ENCODE results near the gene TMEM62.
A peak's percentile ranks its signal among the peaks of the same experiment; 100 is the strongest.

TMEM62 gene

DNA sequence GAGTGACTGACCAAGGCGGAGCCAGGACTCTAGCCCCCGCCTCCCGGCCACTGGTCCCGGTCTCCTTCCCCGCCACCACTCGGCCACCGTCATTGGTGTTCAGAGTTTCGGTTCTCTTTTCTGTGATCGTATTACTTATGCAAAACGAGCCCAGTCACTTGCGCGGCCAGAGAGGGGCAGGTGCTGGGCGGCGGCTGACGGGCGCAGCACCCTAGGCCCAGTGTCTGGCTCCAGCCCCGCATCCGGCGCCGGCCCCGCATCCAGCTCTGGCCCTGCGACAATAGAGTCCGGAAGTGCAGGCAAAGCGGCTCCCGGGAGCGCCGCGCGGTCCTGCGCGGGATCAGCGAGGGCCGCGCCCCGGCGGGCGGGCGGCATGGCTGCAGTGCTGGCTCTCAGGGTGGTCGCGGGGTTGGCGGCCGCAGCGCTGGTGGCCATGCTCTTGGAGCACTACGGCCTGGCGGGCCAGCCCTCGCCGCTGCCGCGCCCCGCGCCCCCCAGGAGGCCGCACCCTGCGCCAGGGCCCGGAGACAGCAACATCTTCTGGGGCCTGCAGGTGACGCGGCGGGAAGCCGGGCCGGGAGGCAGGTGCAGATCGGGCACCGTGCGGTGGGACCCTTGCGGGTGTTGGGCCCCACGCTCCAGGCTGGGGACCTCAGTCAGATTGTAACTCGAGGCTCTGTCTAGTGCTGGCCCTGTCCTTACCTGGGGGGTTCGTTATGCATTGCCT, at the start of gene TMEM62:
Gene TMEM62, plus strand, starts transcription at position 157 of the 727 bp plus-strand sequence. Its CDS starts 217 bp downstream, at position 374.
- peak; percentile 87 for DNase-seq

DNA sequence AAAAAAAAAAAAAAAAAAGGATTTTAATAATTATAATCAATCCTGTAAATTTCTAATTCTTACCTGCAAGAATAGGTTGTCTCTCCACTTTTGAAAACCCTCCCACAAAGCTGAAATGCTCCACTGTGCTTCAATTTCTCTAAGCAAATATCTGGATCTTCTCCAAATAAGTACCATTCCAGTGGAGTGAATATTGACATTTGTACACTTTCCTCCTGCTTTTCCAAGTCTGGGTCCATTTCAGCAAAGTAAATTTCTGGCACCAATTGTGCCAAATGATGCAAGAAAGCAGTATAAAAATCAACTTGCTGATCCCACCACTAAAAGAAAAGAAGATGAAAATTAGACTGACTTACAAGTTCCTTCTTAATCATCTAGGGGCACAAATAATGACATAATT, 47.5 kb upstream of the TMEM62 start:
- no peak for DNase-seq

DNA sequence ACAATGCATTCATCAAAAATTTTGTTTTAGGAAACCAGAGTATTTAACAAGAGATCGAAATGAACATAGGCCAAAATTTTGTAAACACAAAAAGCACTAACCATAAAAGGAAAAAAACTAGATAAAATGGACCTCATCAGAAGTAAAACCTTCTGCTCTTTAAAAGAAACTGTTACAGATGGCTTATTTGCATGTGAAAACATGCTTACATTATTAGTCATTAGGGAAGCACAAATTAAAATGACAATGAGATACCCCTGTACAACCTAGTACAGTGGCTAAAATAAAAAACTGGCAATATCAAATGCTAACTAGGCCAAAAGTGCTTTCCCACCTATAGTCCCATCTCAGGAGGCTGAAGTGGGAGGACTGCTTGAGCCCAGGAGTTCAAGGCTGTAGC, 46.8 kb upstream of the TMEM62 start:
- DNase-seq = no peak

DNA sequence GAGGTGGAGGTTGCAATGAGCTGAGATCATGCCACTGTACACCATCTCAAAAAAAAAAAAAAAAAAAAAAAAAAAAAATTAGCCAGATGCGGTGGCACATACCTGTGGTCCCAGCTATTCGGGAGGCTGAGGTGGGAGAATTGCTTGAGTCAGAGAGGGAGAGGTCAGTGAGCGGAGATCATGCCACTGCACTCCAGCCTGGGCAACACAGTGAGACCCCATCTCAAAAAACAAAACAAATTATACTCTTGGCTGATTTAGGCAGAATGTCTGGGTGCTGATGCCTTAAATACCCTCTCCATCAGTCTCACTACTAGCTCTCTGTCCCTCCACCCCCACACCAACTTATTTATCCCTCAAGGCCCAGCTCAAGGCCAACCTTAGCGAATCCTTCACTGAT, 41.5 kb upstream of the TMEM62 start:
- no peak for DNase-seq

DNA sequence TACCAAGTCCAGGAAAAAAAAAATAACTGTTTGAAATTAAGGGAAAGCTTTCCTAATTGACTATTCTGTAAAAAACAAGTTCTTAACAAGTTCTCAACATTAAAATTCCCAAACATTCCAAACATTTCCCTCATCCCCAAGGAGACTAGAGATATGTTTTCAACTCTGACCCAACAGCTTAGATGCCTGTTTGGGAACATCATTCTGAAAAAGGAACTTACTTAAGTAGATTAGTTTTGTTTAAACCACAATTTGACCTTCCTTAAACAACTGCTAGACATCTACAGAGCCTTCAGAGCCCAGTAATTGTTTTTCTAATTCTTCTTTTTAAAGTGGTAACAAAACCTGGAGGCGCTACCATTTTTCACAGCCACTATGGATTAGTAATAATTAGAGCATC, 40.4 kb upstream of the TMEM62 start:
- DNase-seq = no peak

DNA sequence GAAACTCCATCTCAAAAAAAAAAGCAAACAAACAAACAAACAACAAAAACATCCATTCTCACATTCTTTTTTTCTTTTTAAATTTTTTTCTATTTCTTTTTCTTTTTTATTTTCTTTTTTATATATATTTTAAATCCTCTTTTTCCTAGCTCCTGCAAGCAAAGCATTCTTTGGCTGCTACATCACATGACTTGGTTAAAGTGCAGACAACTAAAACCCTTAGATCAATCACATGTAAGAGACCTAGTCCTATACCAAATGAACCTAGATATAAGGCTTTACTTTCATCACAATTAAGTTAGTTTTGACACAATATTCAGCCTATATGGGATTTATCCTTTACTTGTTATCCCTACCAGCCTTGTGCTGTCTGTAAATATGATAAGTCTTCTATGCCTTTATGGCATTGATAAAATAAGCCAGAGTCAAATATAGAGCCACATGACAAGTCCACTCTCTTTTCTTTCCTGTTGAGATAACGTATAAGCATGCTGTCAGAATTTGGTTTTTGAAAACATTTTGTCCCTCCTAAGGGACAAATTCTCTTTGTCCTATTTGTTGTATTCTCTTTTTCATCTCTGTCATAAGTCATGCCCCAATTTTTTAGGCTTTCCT, 38.9 kb upstream of the TMEM62 start:
- DNase-seq = no peak

DNA sequence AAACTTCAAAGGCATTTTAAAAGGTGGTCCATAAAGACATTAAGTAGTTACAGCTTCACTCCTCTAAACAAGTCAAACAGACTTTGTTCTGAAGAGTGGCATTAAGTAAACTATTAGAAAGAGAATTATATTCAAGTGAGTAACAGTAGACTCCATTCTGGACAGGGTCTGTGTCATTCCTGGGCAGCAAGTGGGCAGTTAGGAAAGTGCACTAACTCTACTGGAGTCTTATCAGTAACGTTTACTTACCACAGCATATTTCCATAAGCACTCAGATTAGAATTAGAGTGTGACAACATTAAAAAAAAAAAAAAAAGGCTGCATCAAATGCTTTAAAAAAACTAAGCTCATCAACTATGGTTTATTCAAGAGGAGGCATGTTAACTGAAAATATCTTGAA, 38.1 kb upstream of the TMEM62 start:
- DNase-seq = no peak

DNA sequence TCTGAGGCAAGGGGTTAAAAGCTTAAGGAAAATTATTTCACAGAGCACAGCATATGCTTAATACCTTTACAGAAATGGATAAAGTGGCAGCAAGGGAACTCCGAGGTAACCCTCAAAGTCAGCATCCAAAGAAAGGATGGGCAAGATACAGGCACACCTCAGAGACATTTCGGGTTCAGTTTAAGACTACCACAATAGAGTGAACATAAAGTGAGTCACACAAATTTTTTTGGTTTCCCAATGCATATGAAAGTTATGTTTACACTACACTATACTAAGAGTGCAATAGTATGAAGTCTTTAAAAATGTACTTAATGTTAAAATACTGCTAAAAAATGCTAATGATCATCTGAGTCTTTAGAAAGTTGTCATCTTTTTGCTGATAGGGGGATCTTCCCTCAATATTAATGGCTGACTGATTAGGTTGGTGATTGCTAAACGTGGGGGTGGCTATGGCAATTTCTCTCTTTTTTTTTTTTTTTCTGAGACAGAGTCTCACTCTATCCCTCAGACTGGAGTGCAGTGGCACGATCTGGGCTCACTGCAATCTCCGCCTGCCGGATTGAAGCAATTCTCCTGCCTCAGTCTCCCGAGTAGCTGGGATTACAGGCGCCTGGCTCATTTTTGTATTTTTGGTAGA, 37.6 kb upstream of the TMEM62 start:
- DNase-seq = no peak

DNA sequence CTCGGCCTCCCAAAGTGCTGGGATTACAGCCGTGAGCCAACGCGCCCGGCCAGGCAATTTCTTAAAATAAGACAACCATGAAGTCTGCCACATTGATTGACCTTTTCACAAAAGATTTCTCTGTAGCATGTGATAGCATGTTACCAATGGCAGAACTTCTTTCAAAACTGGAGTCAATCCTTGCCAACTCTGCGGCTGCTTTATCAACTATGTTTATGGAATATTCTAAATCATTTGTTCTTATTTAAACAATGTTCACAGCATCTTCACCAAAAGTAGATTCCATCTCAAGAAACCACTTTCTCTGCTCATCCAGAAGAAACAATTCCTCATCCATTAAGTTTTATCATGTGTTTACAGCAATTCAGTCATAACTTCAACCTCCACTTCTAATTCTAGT, 37.0 kb upstream of the TMEM62 start:
- no peak for DNase-seq

DNA sequence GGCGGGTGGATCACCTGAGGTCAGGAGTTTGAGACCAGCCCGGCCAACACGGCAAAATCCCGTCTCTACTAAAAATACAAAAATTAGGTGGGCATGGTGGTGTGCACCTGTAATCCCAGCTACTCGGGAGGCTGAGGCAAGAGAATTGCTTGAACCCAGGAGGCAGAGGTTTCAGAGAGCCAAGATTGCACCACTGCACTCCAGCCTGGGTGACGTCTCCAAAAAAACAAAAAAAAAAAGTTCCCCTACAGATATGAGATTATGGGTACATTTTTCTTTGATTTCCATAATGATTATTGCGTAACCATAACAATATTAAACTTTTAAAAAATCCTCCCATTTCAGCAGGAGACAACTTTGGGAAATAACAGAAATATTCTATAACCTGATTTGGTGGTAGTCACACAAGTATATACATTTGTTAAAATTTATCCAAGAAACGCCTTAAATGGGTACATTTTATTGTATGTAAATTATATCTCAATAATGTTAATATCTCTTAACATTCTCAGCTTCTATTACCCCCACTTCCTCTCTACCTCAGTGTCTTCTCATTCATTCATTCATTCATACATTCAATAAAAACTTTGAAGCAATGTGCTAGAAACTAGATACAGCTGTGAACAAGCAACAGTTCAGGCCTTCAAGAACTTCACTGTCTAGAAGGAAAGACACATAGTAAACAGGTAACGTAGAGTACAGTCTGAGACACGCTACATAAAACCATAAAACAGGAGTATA, 34.1 kb upstream of the TMEM62 start:
- DNase-seq = no peak

DNA sequence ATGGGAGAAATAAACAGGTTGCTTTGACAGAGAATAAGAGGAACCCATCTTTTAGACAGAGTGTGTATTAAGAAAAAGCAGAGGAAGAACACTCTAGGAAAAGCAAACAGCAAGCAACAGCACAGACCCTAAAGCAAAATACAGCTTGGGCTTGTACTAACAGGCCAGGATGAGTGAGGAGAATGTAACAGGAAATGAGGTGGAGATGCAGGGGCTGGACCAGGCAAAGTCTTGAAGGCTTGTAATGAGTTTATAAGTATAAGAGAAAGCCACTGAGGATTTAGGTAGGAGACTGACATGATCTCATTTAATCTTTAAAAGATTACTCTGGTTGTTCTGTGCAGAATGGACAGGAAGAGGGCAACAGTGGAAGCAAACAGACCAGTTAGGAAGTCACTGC, 32.4 kb upstream of the TMEM62 start:
- no peak for DNase-seq

DNA sequence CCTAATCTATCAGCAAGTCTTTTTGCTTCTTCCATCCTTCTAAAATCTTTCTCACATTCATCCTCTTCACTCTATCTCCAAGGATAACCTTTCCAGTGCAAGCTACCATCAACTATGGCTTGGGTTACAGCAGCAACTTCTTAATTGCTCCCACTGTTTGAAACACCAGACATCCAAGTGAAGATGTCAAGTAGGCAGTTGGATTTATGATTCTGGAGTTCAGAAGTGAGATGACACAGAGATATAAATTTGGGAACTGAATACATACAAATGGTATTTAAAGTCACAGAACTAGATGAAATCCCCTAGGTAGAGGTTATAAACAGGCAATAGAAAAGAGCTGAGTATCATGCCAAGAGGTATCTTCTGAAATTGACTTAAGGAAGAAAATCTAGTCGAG, 31.2 kb upstream of the TMEM62 start:
- no peak for DNase-seq

DNA sequence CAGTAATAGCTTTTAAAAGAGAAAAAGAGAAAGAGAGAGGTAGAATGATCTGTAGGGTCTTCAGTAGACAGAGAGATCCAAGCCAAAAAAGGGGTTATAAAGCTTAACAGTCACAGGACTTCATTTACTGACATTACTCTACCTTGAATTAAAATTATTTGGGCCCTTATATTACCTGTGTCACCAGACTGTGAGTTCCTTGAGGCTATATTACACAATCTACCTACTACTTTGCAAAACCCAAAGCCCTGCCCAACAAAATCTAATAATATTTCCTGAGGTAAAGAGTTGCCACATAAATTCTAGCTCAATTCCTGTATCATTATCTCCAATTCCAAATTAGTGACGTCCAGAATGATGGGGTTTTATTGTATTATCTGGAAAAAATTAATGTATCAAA, 29.5 kb upstream of the TMEM62 start:
- DNase-seq = no peak

DNA sequence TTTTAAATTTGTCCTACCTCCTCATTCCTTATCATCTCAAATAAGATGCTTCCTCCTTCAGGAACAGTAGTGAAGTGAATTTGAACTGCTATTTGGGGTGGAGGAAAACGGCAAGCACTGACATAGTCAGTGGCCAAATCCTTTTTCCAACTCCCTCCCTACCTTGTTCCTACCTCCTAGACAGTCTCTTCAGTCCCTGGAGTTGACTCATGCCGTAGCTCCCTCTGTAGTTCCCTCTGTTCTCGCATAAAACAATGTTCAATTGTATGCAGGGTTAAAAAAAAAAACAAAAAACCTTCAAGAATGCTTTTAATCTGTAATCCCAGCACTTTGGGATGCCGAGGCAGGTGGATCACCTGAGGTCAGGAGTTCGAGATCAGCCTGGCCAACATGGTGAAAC, 29.0 kb upstream of the TMEM62 start:
- no peak for DNase-seq

DNA sequence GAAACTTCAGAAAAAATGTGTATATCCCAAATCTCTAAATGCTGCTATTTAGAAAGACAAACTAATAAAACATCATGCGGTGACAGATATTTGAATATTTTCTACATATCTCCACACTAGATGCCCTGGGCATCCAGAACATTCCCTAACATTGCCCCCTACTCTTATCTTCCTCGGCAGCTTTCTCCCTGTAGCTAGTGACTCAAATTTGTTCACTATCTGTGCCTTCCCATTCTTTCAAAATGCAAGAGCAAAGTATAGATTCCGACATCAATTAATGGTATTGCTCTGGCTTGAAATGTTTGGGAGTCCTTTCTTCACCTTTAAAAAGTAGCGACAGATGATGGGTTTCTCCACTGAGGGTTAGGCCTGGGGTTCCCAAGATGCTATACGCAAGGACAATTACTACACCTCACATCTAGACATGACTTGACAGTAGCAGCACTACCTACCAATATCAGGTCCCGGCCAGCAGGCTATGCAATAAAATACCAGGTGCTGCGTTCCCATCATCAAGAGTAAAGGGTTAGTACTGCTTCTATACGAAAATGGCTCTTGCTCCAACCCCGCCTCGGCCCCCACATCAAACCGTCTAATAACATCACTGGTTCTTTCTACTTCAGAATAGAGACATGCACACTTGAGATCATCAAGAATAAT, 28.2 kb upstream of the TMEM62 start:
- no peak for DNase-seq

DNA sequence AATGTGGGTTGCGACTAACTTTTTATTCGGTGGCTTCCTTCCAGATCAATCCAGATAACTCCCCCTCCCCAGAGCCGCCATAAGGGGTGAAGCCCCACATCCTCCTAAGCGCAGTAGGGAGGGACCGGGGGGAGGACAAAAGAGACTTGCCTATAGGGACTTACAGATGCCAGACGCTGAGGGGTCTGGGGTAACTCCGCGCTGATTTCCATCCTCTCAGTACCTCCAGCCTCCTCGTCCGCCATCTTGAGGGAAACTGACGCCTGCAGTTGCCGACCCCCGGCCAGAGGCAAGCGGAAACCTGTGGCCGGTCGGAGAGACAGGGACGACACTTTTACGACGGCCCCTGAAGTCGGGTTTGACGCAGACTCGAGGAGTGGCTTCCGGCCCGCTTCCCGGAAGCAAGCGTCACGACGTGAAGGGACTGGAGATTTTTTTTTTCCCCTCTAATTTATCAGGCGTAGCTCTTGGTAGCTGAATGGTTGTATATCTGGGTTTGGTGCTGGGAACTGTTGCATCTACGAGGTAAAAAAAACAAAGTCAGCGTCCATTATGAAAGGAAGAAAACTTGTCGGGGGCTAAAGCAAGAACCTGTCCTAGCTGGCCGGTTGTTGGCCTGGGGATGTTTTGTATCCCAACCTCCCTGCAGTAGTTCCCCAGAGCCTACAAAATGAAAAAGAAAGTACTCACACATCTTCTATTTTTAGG, 27.5 kb upstream of the TMEM62 start, which contains the start of gene UBR1:
Gene UBR1, minus strand, starts transcription at position 261 of the 708 bp plus-strand sequence. Its CDS starts 16 bp downstream, at position 245.
- DNase-seq = peak; percentile 92

DNA sequence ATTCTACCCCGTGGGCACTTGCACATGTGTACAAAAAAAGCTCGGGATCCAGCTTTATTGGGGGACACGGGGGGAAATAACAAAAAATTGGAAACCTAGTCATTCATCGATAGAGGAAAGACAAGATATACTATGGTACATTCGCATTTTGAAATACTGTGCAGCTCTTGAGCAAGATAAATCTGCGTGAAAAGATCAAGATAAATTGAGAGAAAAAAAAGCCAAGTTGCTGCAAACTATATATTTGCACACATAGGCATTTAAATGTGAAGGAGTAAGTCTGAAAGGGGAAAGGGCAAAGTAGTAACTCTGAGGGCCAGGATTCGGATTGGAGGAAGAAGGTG, 26.9 kb upstream of the TMEM62 start:
- no peak for DNase-seq

DNA sequence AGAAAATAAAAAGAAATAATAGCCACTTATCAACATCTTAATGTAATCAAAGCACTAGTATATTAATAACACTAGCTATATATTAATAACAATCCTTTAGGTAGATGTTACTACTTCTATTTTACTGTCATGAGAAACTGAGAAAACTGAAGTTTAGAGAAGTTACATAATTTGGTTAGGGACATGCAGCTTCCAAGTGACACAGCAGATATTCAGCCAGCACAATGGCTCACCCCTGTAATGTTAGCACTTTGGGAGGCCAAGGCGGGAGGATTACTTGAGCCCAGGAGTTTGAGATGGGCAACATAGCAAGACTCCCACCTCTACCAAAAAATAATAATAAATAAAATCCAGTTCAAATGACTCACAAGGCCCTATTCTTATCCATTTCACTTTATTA, 25.6 kb upstream of the TMEM62 start:
- DNase-seq = no peak

DNA sequence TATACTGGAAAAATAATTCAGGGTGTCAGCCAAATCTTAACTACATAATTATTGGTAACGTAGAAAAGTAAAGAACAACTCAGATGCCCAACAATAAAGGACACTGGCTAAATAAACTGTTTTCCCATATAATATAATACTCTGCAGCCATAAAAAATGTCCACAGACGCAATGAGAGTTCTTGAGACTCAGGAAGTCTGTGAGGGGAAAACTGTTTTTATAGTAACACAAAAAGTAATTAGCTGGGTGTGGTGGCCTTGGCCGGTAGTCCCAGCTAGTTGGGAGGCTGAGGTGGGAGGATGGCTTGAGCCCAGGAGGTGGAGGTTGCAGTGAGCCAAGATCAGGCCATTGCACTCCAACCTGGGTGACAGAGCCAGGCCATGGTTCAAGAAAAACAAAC, 22.0 kb upstream of the TMEM62 start:
- DNase-seq = no peak

DNA sequence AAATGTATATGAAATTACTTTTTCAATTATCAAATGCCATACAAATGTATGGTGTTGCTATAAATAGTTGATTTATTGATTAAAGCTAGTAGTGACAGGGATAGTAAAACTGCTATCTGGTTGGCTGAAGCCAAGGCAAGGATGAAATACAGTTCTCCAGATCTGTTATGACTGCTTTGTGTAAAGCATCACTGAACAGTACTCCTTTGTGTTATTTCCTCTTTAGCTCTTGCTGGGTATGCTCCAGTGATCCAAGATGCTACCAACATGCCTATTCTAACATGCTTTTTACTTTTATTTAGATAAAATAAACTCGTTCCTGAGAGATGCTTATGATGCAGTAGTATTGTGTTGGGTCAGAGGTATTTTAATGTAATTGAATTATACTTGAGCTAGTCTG, 15.1 kb upstream of the TMEM62 start:
- no peak for DNase-seq

DNA sequence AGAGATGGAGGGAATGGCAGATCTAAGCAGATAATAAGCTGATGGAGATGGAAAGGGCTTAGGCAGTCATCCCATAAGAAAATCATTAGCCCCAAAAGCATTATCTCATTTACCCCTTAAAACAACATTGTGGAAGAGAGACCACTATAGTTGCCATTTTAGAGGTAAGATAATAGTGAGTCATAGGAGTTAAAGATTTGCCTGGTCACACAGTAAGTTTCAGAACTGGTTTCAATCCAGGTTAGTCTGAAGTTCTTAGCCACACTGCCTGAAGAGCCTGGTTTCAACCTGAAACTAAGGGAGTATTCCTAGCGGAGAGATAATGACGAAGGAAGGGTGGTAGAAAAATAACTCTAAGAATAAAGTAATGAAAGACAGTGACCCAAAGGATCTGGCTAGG, 14.6 kb upstream of the TMEM62 start:
- no peak for DNase-seq

DNA sequence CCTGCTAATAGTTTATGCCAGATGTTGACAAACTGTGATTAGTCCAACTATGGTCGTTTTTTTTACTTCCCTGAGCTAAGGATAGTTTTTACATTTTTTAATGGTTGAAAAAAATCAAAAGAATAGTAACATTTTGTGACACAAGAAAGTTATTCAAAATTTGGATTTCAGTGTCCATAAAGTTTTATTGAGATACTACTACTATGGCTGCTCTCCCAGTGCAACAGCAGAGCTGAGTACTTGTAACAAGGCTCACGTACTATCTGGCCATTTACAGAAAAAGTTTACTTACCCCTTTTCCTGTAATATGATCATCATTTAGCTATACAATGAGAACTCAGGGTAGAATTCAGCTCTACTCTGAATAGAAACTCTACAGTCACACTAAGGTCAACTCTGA, 11.5 kb upstream of the TMEM62 start:
- DNase-seq = no peak
